GM12875 (cell line): Measurements from ENCODE around the gene PM20D1.

Experiments
- H3K4me3 ChIP-seq: one replicate; pipeline ENCODE4 v1.5.1; 2011; ENCODE audit warnings: low read depth, low read length, control low read depth
- CTCF ChIP-seq: IDR thresholded peaks from 2 replicates; pipeline ENCODE4 v1.5.1; 2011; ENCODE audit warnings: low read depth, mild to moderate bottlenecking, control low read depth, inconsistent platforms, low read length, moderate library complexity, borderline replicate concordance; ENCODE audit not compliant: insufficient read depth

The PM20D1 gene

DNA sequence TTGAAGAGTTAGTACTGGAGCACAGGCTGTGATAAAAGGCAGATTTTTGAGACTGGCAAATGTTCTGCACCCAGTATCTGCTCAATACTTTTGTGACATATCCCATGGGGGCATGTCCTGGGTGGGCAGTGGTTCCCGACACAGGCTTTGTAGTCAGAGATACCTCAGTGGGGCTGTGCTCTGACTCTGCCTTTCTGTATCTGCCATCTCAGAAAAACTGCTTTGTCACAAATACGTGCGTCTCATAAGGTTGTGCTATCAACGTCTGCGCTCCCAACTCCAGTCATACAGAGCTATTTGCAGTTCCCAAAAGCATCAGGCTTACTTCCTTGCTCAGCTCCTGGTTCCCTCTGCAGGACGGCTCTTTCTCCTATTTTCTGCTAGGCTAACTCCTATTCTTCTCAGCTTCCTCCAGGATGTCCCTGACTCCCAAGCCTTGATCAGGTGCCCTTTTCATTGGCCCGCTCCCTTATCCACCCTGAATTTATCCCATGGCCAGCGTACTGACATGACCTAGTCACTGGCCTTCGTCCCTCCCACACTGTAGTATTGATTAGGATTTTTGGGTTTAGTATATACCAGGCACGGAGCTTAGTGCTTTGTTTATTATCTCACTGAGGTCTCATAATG is 62.5 kb downstream of the PM20D1 start:
- no peak overlapping the region for H3K4me3 ChIP-seq
- TF ChIP-seq CTCF: no peak

- no peak overlapping the region for H3K4me3 ChIP-seq
- TF ChIP-seq CTCF: no peak
Measured at GRCh38 chr1:205786601-205787000, 63.3 kb downstream of the PM20D1 start.

GRCh38 chr1:205785446-205785845 is 64.5 kb downstream of the PM20D1 start:
- H3K4me3 ChIP-seq: no peak overlapping the region
- no peak for TF ChIP-seq CTCF

DNA sequence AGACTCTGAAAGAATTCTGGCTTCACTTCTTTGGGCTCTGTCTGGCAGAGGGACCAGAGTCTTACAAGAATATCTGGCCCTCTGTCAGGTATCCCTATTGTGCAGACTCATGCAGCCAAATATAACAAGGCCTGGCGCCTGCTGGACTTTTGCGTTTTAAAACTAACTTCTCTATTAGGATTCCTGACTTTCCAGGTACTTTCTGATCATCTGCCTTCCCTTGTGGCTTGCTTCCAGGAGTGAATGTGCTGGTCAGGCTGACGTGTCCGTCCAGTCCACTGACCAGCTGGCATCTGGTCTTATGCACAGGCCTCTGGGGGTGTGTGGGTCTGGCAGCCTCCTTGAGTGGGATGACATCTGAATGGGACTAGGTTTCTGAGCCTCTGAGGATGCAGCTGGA is 66.0 kb downstream of the PM20D1 start:
- no peak overlapping the region for H3K4me3 ChIP-seq
- no peak for TF ChIP-seq CTCF

- no peak overlapping the region for H3K4me3 ChIP-seq
- no peak for TF ChIP-seq CTCF
Measured at GRCh38 chr1:205783433-205783795, 66.5 kb downstream of the PM20D1 start.

GRCh38 chr1:205782627-205783432 is 67.1 kb downstream of the PM20D1 start:
- no peak for TF ChIP-seq CTCF
- no peak overlapping the region for H3K4me3 ChIP-seq

- no peak overlapping the region for H3K4me3 ChIP-seq
- no peak for TF ChIP-seq CTCF
Measured at GRCh38 chr1:205780335-205780734, 69.6 kb downstream of the PM20D1 start.
